HG02840 (cell line): Measurements from ENCODE around the gene RNF208.
A peak's percentile ranks its signal among the peaks of the same experiment; 100 is the strongest.
"Not testable (repeated sequence)": the region's sequence is repeated elsewhere in the genome, so short reads cannot be mapped to it uniquely, and the experiment has no call there.

Source experiments
- ATAC-seq: cut with Tn5 transposase; IDR thresholded peaks from one replicate; pipeline ENCODE4 v1.9.1; 2021; ENCODE audit warnings: mild to moderate bottlenecking, moderate library complexity, moderate number of reproducible peaks; ENCODE audit not compliant: unreplicated experiment, low FRiP score

The RNF208 gene, protein sequence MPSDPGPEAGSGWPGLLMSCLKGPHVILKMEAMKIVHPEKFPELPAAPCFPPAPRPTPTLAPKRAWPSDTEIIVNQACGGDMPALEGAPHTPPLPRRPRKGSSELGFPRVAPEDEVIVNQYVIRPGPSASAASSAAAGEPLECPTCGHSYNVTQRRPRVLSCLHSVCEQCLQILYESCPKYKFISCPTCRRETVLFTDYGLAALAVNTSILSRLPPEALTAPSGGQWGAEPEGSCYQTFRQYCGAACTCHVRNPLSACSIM

DNA sequence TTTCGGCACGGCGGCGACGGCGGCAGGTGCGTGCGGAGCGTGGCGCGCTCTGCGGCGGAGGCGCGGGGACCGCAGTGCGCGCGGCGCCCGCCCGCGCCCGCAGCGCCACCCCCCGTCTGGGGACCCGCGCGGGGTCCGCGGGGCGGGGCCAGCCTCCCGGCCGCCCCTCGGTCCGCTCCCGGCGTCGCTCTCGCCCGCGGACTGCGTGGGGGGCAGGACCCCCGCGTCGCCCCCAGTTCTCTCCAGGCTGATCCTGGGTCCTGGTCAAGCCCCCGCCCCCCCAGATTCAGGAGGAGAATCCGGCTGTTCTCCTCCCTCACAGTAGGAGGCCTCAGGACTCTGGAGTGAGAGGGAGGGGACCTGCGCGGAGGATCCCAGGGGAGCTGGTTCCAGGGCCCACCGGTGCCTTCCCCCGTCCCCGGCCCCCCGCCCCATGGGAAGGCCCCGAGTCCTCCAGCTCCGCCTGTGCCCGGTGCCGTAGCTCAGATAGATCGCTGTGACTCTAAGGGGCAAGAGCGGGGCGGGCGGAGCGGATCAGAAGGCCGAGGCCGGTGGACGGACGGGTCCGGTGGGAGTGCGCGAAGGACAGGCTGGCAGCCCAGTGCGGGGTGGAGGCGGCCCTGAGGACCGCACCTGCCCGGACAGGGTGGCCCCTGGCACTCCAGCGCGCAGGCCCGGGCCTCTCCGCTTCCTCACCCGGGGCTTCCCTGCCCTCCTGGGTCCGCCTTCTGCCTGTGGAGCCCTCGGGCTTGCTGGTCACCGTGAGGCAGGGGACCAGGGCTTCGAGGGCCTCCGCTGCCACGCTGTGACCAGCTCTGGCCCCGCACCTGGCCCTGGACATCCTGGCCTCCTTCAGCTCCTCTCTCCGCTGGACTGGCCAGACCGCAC lies at the start of gene RNF208:
Gene RNF208 (minus strand): TSS at position 51 of the 888 bp plus-strand sequence. CDS start 1,028 bp downstream, outside the sequence.
- ATAC-seq = peak; percentile 1

DNA sequence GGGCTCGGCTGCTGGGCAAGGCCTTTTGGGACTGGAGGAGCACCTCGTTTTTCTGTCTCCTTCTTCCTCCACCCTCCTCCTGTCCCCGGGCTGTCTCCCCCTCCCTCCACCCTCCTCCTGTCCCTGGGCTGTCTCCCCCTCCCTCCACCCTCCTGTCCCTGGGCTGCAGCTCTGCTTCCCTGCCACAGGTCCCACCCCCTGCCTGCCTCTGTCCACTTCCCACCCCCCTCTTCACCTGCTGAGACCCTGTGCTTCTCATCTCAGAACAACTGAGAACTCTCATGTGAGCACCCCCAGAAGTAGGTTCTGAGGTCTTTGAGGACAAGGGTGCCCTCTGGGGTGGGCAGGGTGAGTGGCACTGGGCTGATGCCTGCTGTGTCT lies 49.6 kb upstream of the RNF208 start:
- ATAC-seq = no peak

DNA sequence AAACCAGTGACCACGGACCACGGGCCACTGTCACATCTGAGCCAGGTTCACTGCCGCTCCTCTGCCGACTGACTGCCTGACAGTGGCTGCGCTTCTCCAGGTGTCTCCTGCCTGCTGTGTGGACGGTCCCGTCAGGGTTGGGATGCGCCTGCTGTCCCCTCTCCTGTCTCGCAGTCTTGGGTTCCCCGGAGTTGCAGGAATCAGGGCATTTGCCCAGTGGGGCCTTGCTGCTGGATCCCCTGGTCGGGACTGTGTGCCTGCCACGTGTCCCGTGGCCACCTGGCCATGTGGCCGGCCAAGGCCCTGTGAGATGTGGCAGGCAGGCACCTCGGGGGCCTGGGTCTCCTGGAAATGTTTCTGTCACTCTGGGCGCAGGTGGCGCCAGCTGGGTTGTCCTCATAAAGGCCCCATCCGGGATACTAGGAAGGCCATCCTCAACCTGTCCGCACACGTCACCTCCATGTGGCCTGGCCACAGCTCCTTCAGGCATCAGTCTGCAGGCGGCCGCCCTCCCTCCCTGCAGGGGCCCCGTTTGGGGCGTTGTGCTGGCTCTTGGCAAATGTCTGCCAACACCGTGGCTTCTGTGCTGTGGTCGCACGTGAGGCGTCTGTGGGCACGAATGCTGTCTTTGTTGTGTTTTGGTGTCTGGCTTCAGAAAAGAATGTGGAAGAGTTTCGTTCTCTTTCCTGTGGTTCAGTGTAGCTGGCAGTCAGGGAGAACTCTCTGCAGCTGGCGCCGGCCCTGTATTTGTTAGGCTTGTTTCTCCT lies 49.1 kb upstream of the RNF208 start:
- ATAC-seq = no peak

DNA sequence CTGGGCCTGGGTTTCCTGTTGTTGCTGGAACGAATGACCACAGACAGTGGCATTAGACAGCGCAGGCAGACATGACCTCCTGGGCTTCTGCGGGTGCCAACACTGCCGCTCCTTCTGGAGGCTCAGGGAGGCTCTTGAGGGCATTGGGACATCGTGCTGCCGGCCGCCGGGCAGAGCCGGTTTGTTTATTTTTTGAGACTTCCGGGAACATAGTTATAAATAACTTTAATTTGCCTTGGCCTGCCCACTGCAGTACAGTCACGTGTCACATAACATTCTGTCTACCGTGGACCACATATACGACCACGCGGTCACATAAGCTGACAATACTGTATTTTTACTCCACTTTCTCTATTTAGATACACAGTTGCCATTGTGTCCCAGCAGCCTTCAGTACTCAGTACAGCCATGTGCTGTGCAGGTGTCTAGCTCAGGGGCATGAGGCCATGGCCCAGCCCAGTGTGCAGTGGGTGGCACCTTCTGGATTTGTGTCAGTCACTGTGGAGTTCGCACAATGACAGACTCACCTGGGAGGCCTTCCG lies 47.3 kb upstream of the RNF208 start:
- no peak for ATAC-seq

DNA sequence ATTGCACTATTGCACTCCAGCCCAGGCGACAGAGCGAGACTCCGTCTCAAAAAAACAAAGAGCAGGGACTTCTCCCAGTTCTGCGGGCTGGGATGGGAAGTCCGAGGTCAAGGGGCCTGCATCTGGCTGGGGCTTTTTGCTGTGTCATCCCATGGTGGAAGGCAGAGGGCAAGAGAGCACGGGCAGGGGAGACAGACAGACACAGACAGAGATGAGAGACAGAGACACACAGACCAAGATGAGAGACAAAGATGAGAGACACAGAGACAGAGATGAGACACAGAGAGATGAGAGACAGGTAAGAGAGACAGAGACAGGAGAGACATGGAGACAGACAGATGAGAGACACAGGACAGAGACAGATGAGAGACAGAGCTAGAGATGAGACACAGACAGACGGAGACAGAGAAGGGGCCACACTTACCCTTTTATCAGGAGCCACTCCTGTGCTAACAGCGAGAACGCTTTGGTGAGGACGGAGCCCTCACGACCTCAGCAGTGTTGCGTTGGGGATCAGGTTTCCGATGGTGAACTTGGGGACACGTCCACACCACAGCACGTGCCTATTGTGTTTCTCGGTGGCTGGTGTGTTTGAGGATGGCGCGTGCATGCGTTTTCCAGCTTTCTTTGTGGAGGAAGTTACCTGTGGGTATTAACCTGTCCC lies 46.6 kb upstream of the RNF208 start:
- ATAC-seq = no peak

DNA sequence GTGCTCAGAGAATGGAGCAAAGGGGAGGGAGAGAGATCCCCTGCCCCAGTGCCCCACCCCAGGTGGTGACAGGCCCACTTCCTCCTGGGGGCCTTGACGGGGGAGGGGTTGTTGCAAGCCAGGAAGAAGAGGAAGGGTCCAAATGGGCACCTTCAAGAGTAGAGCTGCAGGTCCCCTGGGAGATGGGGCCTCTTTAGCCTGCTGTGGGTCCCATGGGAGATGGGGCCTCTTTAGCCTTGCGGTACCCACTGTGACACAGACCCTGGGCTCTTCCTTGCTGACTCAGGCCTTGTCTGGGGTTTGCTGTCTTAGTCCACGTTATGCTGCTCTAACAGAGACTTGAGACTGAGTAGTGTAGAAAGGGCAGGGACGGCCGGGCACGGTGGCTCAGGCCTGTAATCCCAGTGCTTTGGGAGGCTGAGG lies 45.9 kb upstream of the RNF208 start:
- ATAC-seq = no peak

DNA sequence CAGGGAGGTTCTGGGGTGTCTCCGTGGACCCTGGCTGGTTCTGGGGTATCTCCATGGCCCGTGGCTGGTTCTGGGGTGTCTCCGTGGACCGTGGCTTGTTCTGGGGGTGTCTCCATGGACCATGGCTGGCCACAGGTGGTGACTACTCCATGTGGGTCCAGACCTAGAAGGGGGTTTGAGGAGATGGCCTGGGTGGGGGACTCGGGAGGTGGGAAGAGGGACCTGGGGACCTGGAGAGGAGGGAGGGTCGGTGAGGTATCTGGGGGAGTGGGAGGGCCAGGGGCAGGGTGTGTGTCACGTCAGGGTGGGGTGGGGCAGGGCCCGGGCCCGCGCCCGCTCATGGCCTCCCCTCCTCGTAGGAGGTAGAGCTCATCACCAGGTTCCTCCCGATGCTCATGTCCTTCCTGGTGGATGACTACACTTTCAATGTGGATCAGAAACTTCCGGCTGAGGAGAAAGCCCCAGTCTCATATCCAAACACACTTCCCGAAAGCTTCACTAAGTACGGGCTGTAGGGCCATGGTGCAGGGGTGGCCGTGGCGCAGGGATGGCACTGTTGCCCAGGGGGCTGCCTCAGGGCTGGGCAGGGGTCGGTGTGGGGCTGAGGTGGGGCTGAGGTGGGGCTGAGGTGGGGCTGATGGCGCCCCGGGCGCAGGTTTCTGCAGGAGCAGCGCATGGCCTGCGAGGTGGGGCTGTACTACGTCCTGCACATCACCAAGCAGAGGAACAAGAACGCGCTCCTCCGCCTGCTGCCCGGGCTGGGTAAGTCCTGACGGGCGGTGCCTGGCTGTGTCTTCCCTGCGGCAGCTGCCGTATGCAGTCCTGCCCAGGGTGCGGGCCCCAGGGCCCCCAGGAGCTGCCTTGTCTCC lies 44.8 kb upstream of the RNF208 start:
- ATAC-seq = no peak

DNA sequence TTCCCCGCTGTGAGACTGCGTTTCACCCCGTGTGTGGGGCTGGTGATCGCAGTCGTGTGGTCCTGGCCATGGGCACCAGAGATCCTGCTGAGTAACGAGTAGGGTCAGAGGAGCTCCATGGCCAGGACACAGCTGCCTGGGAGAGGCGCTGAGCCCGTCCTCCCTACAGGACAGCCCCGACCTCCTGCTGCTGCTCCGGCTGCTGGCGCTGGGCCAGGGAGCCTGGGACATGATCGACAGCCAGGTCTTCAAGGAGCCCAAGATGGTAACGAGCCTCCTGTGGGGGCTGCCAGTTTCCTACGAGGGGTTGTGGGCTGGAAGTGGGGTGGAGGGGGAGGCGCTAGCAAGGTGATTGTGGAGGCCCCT lies 44.1 kb upstream of the RNF208 start:
- no peak for ATAC-seq

DNA sequence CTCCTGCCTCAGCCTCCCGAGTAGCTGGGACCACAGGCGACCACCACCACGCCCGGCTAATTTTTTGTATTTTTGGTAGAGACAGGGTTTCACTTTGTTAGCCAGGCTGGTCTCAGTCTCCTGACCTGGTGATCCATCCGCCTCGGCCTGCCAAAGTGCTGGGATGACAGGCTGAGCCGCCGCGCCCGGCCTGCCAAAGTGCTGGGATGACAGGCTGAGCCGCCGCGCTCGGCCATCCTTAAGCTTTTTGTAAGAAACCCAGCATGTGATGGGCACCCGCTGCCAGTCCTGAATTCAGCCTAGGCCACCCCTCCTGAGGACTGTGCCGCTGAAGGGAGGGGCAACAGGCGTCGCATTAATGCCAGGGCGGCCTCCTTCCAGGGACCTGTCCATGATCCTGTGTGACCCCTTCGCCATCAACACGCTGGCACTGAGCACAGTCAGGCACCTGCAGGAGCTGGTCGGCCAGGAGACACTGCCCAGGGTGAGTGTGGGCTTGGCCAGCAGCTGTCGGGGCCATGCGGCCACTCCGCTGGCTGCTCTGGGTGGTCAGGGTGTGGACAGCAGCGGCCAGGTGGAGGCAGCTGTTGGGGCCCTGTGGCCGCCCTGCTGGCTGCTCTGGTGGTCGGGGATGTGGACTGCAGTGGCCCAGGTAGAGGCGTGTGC lies 43.6 kb upstream of the RNF208 start:
- no peak for ATAC-seq

DNA sequence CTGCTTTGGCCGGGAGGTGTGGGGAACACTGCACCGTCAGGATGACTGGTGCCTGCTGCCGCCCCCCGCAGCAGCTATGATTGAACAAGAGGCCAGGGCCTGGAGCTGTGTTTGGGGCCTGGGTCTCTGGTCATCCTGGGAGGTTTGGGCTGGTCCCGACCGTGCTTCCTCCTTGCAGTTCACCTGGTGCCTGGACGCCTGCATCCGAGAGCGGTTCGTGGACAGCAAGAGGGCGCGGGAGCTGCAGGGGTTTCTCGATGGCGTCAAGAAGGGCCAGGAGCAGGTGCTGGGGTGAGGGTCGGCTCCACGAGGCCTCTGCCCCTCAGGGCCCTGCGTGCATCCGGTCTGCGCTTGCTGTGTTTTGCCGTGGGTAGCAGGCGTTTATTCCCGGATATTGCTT lies 42.0 kb upstream of the RNF208 start:
- ATAC-seq = no peak

DNA sequence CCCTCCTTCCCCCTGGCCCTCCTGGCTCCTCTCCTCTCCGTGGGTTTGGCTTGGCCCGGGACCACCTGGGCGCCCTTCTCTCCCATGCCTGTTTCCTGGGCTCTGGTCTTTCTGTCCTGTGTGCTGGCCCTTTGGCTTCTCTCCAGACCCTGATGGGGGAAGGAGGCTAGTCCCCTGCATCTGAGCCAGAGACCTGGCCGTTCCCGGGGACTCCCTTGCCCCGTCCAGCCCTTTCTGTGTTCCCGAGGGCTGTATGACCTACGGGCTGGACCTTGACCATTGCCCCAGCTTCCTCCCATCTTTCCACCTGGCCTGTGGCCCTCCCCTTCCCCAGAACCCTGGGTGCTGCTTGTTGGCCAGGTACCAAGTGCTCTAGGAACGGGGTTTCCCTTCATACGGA lies 41.5 kb upstream of the RNF208 start:
- ATAC-seq = no peak

DNA sequence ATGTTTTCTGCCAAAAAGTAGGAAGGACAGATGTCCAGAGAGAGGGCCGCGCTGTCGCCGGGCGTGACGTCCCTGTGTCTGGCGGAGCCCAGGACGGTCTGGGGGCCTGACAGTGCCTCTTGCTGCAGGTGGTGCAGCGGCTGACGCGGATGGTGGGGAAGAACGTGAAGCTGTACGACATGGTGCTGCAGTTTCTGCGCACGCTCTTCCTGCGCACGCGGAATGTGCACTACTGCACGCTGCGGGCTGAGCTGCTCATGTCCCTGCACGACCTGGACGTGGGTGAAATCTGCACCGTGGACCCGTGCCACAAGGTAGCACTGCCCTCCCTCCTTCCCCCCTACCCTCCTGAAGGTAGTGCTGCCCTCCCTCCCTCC lies 40.9 kb upstream of the RNF208 start:
- ATAC-seq = no peak

DNA sequence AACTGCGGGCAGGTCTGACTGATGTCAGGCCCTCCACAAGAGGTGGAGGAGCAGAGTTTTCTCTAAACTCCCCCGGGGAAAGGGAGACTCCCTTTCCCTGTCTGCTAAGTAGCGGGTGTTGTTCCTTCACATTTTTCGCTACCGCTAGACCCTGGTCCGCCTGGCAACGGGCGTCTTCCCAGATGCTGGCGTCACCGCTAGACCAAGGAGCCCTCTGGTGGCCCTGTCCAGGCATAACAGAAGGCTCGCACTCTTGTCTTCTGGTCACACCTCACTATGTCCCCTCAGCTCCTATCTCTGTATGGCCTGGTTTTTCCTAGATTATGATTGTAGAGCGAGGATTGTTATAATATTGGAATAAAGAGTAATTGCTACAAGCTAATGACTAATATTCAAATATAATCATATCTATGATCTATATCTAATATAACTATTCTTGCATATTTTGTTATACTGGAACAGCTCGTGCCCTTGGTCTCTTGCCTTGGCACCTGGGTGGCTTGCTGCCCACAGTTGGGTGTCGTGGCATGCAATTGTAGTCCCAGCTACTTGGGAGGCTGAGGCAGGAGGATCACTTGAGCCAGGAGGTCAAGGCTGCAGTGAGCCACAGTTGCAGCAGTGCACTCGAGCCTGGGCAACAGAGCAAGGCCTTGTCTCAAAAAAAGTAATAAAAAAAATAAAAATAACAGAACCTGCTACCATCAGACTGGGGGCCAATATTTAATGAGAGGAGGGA lies 40.3 kb upstream of the RNF208 start:
- ATAC-seq = not testable (repeated sequence)

DNA sequence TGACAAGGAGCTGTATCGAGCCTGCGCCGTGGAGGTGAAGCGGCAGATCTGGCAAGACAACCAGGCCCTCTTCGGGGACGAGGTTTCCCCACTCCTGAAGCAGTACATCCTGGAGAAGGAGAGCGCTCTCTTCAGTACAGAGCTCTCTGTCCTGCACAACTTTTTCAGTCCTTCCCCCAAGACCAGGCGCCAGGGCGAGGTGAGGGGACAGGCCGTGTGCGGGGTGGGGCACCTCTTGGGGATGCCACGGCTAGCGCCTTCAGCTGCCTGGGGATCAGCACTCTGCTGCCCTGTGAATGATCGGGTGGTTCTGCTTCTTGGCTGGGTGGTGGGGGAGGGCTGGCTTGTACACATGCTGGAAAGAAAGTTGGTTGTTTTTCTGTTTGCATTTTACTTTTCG lies 34.8 kb upstream of the RNF208 start:
- no peak for ATAC-seq

DNA sequence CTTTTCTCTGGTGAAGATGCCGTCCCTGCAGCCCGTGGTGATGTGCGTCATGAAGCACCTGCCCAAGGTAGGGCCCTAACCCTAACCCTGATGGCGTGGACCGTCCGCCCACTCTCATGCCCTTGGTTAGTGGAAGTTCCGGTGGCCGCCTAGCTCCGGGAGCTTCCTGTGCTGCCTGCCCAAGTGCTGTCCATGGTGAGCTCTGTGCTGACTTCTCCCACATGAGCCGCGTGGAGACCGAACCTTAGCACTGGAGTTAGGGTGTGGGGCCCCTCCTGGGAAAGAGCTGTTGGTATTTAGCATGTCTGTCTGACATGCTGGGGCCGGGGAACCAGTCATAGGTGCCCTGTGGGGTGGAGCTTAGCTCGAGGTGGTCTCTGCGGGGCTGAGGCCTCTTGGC lies 34.3 kb upstream of the RNF208 start:
- no peak for ATAC-seq

DNA sequence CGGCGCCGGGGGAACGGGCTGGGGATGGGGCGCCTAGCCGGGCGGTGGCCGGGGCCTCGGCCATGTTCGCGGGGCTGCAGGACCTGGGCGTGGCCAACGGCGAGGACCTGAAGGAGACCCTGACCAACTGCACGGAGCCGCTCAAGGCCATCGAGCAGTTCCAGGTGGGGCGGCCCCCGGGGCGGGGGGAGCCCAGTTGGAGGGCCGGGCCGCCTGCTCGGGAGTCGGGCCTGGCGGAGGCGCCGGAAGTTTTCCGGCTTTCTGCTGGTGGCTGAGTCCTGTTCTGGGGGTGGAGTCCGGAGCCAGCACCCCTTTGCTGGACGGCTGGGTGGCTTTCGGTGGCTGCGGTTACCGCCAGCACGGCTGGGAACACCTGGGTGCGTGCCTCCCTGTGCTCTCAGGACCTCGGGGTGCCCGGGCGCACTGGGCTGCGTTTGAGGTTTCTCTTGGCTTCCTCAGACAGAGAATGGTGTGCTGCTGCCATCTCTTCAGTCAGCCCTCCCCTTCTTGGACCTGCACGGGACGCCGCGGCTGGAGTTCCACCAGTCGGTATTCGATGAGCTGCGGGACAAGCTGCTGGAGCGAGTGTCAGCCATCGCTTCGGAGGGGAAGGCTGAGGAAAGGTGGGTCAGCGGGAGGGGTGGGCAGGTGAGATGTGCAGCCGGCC lies 33.5 kb upstream of the RNF208 start:
- ATAC-seq = peak; percentile 35

DNA sequence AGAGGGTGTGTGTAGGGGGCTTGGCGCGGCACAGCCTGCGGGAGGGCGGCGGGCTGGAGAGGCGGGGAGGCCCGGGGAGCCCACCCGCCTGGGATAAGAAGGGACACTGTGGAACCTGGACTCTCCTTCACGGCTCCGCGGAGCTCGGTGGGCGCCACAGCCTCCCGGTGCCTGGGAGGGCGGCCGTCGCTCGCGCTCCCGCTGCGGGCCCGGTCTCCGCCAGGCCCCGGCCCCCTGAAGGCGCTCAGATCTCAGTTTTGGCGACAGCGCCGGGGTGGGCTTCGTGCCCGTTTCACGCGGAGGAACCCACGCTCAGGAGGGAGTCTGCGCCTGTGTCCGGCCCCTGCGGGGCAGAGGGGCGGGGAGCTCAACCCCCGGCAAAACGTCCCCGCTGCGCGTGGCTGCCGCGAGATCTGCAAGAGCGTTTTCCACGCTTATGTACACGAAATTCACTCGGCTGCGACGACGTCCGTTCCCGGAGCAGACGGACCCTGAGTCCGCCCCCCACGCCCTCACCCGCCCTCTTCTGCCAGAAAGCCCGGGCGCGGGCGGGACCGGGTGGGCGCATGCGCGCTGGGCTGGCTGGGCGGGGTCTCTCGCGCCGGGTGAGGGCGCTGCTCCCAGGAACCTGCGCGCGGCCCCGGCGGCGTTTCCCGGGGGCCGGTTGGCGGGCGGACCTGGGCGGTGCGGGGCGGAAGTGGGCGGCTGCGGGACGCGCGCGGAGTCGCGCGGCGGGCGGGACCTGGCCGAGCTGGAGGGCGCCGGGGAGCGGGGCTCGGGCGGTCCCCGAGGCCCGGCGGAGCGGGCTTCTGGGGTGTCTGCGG lies 32.8 kb upstream of the RNF208 start, which contains the start of gene NELFB:
Gene NELFB (plus strand): TSS at position 704 of the 824 bp plus-strand sequence.
- ATAC-seq = peak; percentile 81
